ENCODE results near the gene SULT1E1. TPM values are rescaled to one million over a fixed set of nuclear protein-coding genes. Genes with fewer than 3 reads are reported as not detected.

Gene SULT1E1
- total RNA-seq, 1 donor from 2014 or later: 1.1 TPM

Other genes with a start within 250 kb of the SULT1E1 start
- gene UGT2A2, start 220.5 kb downstream of the SULT1E1 start, total RNA-seq: not detected in 2 replicates
- not detected in 2 replicates for gene UGT2A1, start 206.9 kb downstream of the SULT1E1 start, total RNA-seq
- 0.13 and 0.26 TPM in 2 replicates for gene SULT1B1, start 99.5 kb downstream of the SULT1E1 start, total RNA-seq
- gene CSN1S1, start 70.9 kb upstream of the SULT1E1 start, total RNA-seq: not detected in 2 replicates
- not detected in 2 replicates for gene CSN2, start 105.6 kb upstream of the SULT1E1 start, total RNA-seq
- gene STATH, start 135.8 kb upstream of the SULT1E1 start, total RNA-seq: not detected in 2 replicates
- gene HTN3, start 168.3 kb upstream of the SULT1E1 start, total RNA-seq: not detected in 2 replicates
- not detected in 2 replicates for gene HTN1, start 190.3 kb upstream of the SULT1E1 start, total RNA-seq

Measured in bronchial epithelial cell (primary cell).